ENCODE results near the gene DCAF15. TPM values are rescaled to one million over a fixed set of nuclear protein-coding genes. Genes with fewer than 3 reads are reported as not detected.

The DCAF15 gene
- total RNA-seq, 4 donors from 2014 or later, result 11.2 to 38.8 (median 18.0) TPM

DNA sequence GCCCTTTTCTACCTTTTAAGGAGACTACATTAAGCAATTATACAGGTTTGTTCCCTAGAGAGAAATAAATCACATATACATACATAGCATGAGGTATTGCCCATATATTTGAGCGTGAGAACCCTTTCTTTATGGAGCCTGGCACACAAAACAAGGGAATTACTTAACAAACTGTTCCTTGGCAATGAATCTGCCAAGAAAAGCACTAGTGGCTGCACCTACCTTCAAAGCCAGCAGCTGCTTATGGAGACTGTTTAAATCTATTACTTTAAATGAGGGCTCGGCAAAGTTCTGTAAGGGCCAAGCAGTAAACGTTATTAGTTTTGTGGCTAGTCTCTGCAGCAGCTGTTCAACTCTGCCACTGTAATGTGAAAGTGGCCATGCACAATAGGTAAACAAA is 46.8 kb downstream of the DCAF15 start:
- no peak for TF ChIP-seq POLR2A (IDR thresholded peaks at IDR 0.05)
- TF ChIP-seq, protein P1, sequence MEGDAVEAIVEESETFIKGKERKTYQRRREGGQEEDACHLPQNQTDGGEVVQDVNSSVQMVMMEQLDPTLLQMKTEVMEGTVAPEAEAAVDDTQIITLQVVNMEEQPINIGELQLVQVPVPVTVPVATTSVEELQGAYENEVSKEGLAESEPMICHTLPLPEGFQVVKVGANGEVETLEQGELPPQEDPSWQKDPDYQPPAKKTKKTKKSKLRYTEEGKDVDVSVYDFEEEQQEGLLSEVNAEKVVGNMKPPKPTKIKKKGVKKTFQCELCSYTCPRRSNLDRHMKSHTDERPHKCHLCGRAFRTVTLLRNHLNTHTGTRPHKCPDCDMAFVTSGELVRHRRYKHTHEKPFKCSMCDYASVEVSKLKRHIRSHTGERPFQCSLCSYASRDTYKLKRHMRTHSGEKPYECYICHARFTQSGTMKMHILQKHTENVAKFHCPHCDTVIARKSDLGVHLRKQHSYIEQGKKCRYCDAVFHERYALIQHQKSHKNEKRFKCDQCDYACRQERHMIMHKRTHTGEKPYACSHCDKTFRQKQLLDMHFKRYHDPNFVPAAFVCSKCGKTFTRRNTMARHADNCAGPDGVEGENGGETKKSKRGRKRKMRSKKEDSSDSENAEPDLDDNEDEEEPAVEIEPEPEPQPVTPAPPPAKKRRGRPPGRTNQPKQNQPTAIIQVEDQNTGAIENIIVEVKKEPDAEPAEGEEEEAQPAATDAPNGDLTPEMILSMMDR (IDR thresholded peaks at IDR 0.05 in 4 of 5, conservative IDR thresholded peaks at IDR 0.05 in 1 of 5), result no peak
- H3K36me3 ChIP-seq, result no peaks in the 10 kb centered on the region
- no peaks in the 10 kb centered on the region for H3K9me3 ChIP-seq
- in situ Hi-C loops (cut with MboI; ENCODE audit: low sequenced_read_pairs in 4 of 4) (no loop called here), intact Hi-C loops (cut with DNase I; ENCODE audit: low total_unique reads) (no loop called here)
- peaks cover 34 to 42% of the 10 kb centered on the region in 2 donors for H3K4me1 ChIP-seq
- no peak overlapping the region for H3K27ac ChIP-seq
- ATAC-seq, result no peak
- no peak overlapping the region for H3K4me3 ChIP-seq
- no peaks in the 10 kb centered on the region for H3K27me3 ChIP-seq
- DNase-seq, result no peak

DNA sequence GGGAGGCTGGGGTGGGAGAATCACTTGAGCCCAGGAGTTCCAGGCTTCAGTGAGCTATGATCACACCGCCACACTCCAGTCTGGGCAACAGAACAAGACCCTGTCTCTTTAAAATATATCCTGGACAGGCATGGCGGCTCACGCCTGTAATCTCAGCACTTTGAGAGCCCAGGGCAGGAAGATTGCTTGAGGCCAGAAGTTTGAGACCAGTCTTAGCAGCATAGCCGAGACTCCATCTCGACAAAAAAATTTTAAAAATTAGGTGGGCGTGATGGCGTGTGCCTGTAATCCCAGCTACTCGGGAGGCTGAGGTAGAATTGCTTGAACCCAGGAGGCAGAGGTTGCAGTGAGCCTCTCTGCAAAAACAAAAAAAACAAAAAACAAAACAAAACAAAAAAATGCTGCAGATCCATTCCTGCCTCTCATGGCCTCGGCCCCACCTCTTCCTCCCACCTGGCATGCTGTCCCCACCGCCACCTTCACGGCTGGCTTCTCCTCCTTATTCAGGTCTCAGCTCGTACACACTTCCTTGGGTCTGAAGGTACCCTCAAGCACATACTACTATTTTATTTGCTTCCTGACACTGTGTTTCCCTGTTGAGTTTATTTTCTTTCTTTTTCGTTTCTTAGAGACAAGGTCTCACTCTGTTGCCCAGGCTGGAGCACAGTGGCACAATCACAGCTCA is 48.5 kb downstream of the DCAF15 start:
- in situ Hi-C loops (cut with MboI; ENCODE audit: low sequenced_read_pairs in 4 of 4), result loop anchor here in 1 of 4 donors (5.0 kb wide), 1 partner anchor 49 kb away; the partner anchor contains the start of gene DCAF15
- no peaks in the 10 kb centered on the region for H3K27me3 ChIP-seq
- DNase-seq, result no peak
- no peaks in the 10 kb centered on the region for H3K9me3 ChIP-seq
- no peak overlapping the region for H3K4me3 ChIP-seq
- H3K4me1 ChIP-seq, result peaks cover 40 to 47% of the 10 kb centered on the region in 2 donors
- H3K27ac ChIP-seq, result peak overlapping the region; percentile 96 to 100 (median 99)
- intact Hi-C loops (cut with DNase I; ENCODE audit: low total_unique reads), result loop anchor here (10.0 kb wide), 1 partner anchor 206 kb away; the partner anchor contains the start of gene ZSWIM4
- no peaks in the 10 kb centered on the region for H3K36me3 ChIP-seq
- no peak for TF ChIP-seq POLR2A (IDR thresholded peaks at IDR 0.05)
- TF ChIP-seq, protein P1 (IDR thresholded peaks at IDR 0.05 in 4 of 5, conservative IDR thresholded peaks at IDR 0.05 in 1 of 5), result no peak
- no peak for ATAC-seq

DNA sequence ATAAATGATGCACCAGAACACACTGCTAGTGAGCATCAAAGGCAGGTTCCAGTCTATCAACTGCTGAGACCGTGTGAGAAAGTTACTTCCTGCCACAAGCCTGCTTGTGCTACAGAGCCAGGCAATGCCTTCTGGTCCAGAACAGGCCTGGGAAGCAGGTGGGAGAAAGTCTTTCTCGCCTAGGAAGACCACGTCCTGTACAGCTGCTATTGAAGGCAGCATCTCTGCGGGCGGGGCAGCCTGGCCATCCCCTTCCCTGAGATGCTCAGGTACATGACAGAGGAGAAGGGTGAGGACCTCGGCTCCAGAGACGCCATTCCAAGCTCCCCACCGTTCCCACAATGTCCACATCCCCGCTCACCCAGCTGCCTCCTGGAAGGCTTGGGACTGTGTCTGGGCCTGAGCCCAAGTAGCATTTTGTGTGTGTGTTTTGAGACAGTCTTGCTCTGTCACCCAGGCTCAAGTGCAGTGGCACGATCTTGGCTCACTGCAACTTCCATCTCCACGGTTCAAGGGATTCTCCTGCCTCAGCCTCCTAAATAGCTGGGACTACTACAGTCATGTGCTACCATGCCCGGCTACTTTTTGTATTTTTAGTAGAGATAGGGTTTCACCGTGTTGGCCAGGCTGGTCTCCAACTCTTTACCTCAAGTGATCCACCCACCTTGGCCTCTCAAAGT is 50.4 kb downstream of the DCAF15 start:
- in situ Hi-C loops (cut with MboI; ENCODE audit: low sequenced_read_pairs in 4 of 4), result loop anchor here in 1 of 4 donors (5.0 kb wide), 1 partner anchor 50 kb away; the partner anchor contains the start of gene DCAF15

DNA sequence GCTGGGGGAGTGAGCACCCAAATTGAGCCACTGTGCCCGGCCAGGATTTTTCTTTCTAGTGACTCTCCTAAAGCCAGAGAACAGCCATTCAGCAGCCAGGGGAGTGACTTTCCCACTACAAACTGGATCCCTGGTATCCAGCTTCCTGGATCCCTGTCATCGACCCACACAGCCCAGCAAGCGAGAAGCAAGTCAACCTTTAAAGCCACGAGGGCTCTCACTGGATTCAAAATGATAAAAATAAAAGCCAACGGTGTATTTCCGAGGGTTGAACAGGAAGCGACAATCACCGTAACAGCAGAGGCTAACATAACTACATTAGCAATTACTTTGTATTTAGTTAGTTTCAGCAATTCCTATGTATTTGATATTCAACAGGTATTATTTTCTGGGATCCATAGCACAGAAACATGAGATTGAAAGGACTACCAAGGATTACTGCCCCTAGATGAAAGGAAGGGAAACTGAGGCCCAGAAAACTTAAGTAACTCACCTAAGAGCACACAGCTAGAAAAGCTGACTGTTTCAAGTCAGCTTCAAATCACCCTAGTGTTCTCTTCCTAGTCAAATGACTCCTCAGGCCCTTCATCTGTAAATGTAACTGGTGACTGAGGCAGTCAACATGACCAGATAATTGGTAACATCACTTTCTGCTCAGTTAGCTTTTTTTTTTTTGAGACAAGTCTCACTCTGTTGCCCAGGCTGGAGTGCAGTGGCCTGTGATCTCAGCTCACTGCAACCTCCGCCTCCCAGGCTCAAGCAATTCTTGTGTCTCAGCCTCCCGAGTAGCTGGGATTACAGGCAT is 51.1 kb downstream of the DCAF15 start:
- Histone ChIP-seq H3K27me3 (no peaks in the 10 kb centered on the region), H3K4me1 (peaks cover 40 to 45% of the 10 kb centered on the region in 2 donors), H3K4me3 (no peak overlapping the region), H3K9me3 (no peaks in the 10 kb centered on the region), H3K27ac (peak overlapping the region; percentile 96 to 100 (median 99)), H3K36me3 (no peaks in the 10 kb centered on the region)
- DNase-seq (peak in 1 of 2 donors; percentile 52), ATAC-seq (peak in 1 of 2 donors; percentile 5)
- in situ Hi-C loops (cut with MboI; ENCODE audit: low sequenced_read_pairs in 4 of 4) (loop anchor here in 1 of 4 donors (5.0 kb wide), 1 partner anchor 51 kb away; the partner anchor contains the start of gene DCAF15), intact Hi-C loops (cut with DNase I; ENCODE audit: low total_unique reads) (loop anchor here (2.0 to 10.0 kb wide), 2 partner anchors 157 to 209 kb away; partner anchors contain the start of gene ZSWIM4)
- TF ChIP-seq, protein P1 (IDR thresholded peaks at IDR 0.05 in 4 of 5, conservative IDR thresholded peaks at IDR 0.05 in 1 of 5), result no peak
- TF ChIP-seq POLR2A (IDR thresholded peaks at IDR 0.05), result no peak

More for the DNA sequence above, 50.4 kb downstream of the DCAF15 start:
- Histone ChIP-seq H3K4me1 (peaks cover 40 to 45% of the 10 kb centered on the region in 2 donors), H3K27me3 (no peaks in the 10 kb centered on the region), H3K27ac (peak overlapping the region; percentile 96 to 100 (median 99)), H3K4me3 (no peak overlapping the region), H3K9me3 (no peaks in the 10 kb centered on the region), H3K36me3 (no peaks in the 10 kb centered on the region)
- intact Hi-C loops (cut with DNase I; ENCODE audit: low total_unique reads), result loop anchor here (1.0 to 10.0 kb wide), 2 partner anchors 70 to 208 kb away; partner anchors contain the start of genes MISP3 and ZSWIM4
- DNase-seq (peak in 1 of 2 donors; percentile 83), ATAC-seq (peak in 1 of 2 donors; percentile 10)
- TF ChIP-seq, protein P1 (IDR thresholded peaks at IDR 0.05 in 4 of 5, conservative IDR thresholded peaks at IDR 0.05 in 1 of 5), result no peak
- no peak for TF ChIP-seq POLR2A (IDR thresholded peaks at IDR 0.05)
